ENCODE measurements around the gene GAK. TPM values are rescaled to one million over a fixed set of nuclear protein-coding genes. Genes with fewer than 3 reads are reported as not detected.

GAK gene
- total RNA-seq, 1 experiment from 2014 or later, result 117 TPM

DNA sequence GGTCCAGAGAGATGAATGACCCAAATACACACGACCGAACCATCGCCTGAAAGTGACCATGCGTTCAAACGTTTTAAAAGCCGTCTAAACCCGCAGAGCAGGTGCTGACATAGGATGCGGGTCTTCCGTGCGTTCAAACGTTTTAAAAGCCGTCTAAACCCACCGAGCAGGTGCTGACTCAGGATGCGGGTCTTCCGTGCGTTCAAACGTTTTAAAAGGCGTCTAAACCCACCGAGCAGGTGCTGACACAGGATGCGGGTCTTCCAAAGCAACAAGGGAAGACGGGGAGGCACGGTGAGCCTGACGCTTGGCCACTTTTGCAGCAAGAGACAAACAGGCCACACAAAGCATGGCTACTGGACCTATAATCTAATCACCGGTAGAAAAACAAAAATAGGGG, 47.2 kb downstream of the GAK start:
- ATAC-seq, result no peak
- intact Hi-C loops (cut with micrococcal nuclease), result no loop called here
- 0 out of 2 replicates have a peak, but pooled peaks cover 5% of the 10 kb centered on the region for H3K36me3 ChIP-seq (ENCODE audit: low read depth, low read length)

DNA sequence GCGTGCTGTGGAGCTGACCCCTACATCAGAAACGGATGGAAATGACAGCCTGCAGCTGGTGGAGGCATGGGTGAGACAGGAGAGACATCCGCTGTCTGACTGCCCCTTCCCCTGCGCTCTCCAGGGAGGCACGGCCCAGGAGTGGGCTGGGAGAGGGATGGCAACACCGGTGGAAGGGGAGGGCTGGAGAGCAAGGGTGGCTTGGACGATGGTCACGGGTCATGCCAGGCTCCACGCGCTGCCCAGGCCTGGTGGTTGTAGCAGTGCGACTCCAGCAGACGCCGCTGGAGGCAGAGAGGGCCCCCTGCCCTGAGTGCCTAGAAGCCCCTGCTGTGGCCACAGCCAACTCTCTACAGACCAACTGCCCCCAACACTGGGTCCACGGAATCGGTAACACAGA, 47.9 kb downstream of the GAK start:
- H3K27ac ChIP-seq (ENCODE audit: low read length), result no peak overlapping the region
- no TSS peak for BruUV-seq (replicated peaks)
- intact Hi-C loops (cut with micrococcal nuclease), result no loop called here

More for the DNA sequence above, 47.2 kb downstream of the GAK start:
- no peaks in the 10 kb centered on the region for H3K9me3 ChIP-seq (ENCODE audit: low read length)
- no peak overlapping the region for H3K27ac ChIP-seq (ENCODE audit: low read length)
- no TSS peak for BruUV-seq (replicated peaks)
- H4K20me1 ChIP-seq (ENCODE audit: low read length), result no peaks in the 10 kb centered on the region
- H3K27me3 ChIP-seq (ENCODE audit: low read length), result no peaks in the 10 kb centered on the region
- no peak overlapping the region for H2AFZ ChIP-seq (ENCODE audit: low read length)
- H3K9me2 ChIP-seq (replicated peaks; ENCODE audit: low read length), result no peaks in the 10 kb centered on the region
- H3K4me3 ChIP-seq (ENCODE audit: low read length), result no peak overlapping the region
- ChIA-PET CTCF (no interaction called here), POLR2A (ENCODE audit: unreplicated experiment) (no interaction called here)
- no peak overlapping the region for H3K4me2 ChIP-seq (ENCODE audit: low read length)
- H3K79me2 ChIP-seq (ENCODE audit: low read length), result no peaks in the 10 kb centered on the region
- TF ChIP-seq EZH2phosphoT487 (IDR thresholded peaks at IDR 0.05; ENCODE audit: borderline replicate concordance, low read length), result no peak
- TF ChIP-seq, protein P1, sequence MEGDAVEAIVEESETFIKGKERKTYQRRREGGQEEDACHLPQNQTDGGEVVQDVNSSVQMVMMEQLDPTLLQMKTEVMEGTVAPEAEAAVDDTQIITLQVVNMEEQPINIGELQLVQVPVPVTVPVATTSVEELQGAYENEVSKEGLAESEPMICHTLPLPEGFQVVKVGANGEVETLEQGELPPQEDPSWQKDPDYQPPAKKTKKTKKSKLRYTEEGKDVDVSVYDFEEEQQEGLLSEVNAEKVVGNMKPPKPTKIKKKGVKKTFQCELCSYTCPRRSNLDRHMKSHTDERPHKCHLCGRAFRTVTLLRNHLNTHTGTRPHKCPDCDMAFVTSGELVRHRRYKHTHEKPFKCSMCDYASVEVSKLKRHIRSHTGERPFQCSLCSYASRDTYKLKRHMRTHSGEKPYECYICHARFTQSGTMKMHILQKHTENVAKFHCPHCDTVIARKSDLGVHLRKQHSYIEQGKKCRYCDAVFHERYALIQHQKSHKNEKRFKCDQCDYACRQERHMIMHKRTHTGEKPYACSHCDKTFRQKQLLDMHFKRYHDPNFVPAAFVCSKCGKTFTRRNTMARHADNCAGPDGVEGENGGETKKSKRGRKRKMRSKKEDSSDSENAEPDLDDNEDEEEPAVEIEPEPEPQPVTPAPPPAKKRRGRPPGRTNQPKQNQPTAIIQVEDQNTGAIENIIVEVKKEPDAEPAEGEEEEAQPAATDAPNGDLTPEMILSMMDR (conservative IDR thresholded peaks at IDR 0.05; ENCODE audit: low read depth, low read length), result no peak
- H3F3A ChIP-seq (ENCODE audit: low read length, unreplicated experiment), result no peaks in the 10 kb centered on the region
- no peak for DNase-seq
- H3K4me1 ChIP-seq (ENCODE audit: insufficient read depth, low read length), result no peaks in the 10 kb centered on the region
- no peak overlapping the region for H3K9ac ChIP-seq (ENCODE audit: low read length)

DNA sequence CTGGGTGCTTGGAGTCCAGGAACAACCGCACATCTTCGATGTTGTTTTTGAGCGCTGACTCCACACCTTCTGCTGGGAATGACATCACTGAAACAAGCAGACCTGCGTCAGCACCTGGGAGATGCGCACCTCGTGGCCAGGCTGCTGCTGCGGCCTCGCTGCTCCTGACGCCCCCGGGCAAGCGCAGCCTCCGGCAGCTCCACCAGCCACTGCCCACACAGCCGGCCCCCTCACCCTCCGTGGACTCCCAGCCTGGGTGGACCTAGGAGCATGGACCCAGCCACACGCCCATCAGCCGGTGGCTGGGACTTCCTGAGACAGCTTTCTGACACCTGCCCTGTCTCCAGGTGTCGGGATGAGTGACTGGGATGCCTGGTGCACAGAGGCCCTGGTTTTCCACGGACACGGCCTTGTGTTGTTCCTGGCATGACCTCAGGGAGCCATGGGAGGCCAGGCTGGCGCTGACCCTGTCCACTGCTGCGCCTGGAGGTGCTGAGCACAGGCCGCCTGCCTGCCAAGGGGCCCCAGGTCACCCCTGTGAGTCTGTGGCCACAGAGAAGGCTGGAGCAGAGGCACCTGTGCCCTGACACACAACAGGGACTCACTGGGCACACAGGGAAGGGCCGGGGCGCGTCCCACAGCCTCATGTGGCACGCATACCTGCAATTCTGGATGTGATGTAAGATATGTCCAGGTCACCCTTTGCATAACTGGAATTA, 48.6 kb downstream of the GAK start:
- BruUV-seq (replicated peaks), result no TSS peak
- CTCF ChIA-PET, result no interaction called here
- 0 out of 2 replicates have a peak, but pooled peaks cover 5% of the 10 kb centered on the region for H3K36me3 ChIP-seq (ENCODE audit: low read depth, low read length)

More for the DNA sequence above, 47.9 kb downstream of the GAK start:
- Histone ChIP-seq H3K4me1 (ENCODE audit: insufficient read depth, low read length) (no peaks in the 10 kb centered on the region), H3F3A (ENCODE audit: low read length, unreplicated experiment) (no peaks in the 10 kb centered on the region), H3K9me2 (replicated peaks; ENCODE audit: low read length) (no peaks in the 10 kb centered on the region), H3K9ac (ENCODE audit: low read length) (no peak overlapping the region), H3K36me3 (ENCODE audit: low read depth, low read length) (0 out of 2 replicates have a peak, but pooled peaks cover 5% of the 10 kb centered on the region), H3K9me3 (ENCODE audit: low read length) (no peaks in the 10 kb centered on the region), H4K20me1 (ENCODE audit: low read length) (no peaks in the 10 kb centered on the region), H3K27me3 (ENCODE audit: low read length) (no peaks in the 10 kb centered on the region), H3K4me2 (ENCODE audit: low read length) (no peak overlapping the region), H3K4me3 (ENCODE audit: low read length) (no peak overlapping the region), H2AFZ (ENCODE audit: low read length) (no peak overlapping the region), H3K79me2 (ENCODE audit: low read length) (no peaks in the 10 kb centered on the region)
- POLR2A ChIA-PET (ENCODE audit: unreplicated experiment), result no interaction called here
- ATAC-seq, result no peak
- CTCF ChIA-PET, result no interaction called here
- DNase-seq, result no peak
- TF ChIP-seq, protein P1 (conservative IDR thresholded peaks at IDR 0.05; ENCODE audit: low read depth, low read length), result no peak
- TF ChIP-seq EZH2phosphoT487 (IDR thresholded peaks at IDR 0.05; ENCODE audit: borderline replicate concordance, low read length) (no peak), EZH2 (IDR thresholded peaks at IDR 0.05; ENCODE audit: low read length, unreplicated experiment) (no peak)

More for the DNA sequence above, 48.6 kb downstream of the GAK start:
- no peak overlapping the region for H2AFZ ChIP-seq (ENCODE audit: low read length)
- no peaks in the 10 kb centered on the region for H3K9me2 ChIP-seq (replicated peaks; ENCODE audit: low read length)
- no peaks in the 10 kb centered on the region for H3K9me3 ChIP-seq (ENCODE audit: low read length)
- no peak overlapping the region for H3K9ac ChIP-seq (ENCODE audit: low read length)
- H3K79me2 ChIP-seq (ENCODE audit: low read length), result no peaks in the 10 kb centered on the region
- POLR2A ChIA-PET (ENCODE audit: unreplicated experiment), result no interaction called here
- intact Hi-C loops (cut with micrococcal nuclease), result no loop called here
- H4K20me1 ChIP-seq (ENCODE audit: low read length), result no peaks in the 10 kb centered on the region
- H3K27me3 ChIP-seq (ENCODE audit: low read length), result no peaks in the 10 kb centered on the region
- H3K4me3 ChIP-seq (ENCODE audit: low read length), result no peak overlapping the region
- no peaks in the 10 kb centered on the region for H3F3A ChIP-seq (ENCODE audit: low read length, unreplicated experiment)
- H3K4me2 ChIP-seq (ENCODE audit: low read length), result no peak overlapping the region
- no peak for TF ChIP-seq EZH2phosphoT487 (IDR thresholded peaks at IDR 0.05; ENCODE audit: borderline replicate concordance, low read length)
- TF ChIP-seq, protein P1 (conservative IDR thresholded peaks at IDR 0.05; ENCODE audit: low read depth, low read length), result no peak
- no peak overlapping the region for H3K27ac ChIP-seq (ENCODE audit: low read length)
- no peaks in the 10 kb centered on the region for H3K4me1 ChIP-seq (ENCODE audit: insufficient read depth, low read length)
- no peak for ATAC-seq
- DNase-seq, result no peak
